ENCODE results near the gene HMGXB3. TPM values are rescaled to one million over a fixed set of nuclear protein-coding genes. Genes with fewer than 3 reads are reported as not detected.

The HMGXB3 gene
- total and polyA plus RNA-seq, 2 of the 13 experiments (the other 11 are each of a cell fraction or from before 2014, with no cell fraction given) = 18.8 to 23.8 TPM

GRCh38 chr5:150000256-150000989 lies at the start of gene HMGXB3, which contains the start of gene TIGD6 (continued):
- TF ChIP-seq SIX1 (CRISPR knock-in tag; IDR thresholded peaks at IDR 0.05; ENCODE audit: borderline replicate concordance) = no peak
- TF ChIP-seq, protein P1, sequence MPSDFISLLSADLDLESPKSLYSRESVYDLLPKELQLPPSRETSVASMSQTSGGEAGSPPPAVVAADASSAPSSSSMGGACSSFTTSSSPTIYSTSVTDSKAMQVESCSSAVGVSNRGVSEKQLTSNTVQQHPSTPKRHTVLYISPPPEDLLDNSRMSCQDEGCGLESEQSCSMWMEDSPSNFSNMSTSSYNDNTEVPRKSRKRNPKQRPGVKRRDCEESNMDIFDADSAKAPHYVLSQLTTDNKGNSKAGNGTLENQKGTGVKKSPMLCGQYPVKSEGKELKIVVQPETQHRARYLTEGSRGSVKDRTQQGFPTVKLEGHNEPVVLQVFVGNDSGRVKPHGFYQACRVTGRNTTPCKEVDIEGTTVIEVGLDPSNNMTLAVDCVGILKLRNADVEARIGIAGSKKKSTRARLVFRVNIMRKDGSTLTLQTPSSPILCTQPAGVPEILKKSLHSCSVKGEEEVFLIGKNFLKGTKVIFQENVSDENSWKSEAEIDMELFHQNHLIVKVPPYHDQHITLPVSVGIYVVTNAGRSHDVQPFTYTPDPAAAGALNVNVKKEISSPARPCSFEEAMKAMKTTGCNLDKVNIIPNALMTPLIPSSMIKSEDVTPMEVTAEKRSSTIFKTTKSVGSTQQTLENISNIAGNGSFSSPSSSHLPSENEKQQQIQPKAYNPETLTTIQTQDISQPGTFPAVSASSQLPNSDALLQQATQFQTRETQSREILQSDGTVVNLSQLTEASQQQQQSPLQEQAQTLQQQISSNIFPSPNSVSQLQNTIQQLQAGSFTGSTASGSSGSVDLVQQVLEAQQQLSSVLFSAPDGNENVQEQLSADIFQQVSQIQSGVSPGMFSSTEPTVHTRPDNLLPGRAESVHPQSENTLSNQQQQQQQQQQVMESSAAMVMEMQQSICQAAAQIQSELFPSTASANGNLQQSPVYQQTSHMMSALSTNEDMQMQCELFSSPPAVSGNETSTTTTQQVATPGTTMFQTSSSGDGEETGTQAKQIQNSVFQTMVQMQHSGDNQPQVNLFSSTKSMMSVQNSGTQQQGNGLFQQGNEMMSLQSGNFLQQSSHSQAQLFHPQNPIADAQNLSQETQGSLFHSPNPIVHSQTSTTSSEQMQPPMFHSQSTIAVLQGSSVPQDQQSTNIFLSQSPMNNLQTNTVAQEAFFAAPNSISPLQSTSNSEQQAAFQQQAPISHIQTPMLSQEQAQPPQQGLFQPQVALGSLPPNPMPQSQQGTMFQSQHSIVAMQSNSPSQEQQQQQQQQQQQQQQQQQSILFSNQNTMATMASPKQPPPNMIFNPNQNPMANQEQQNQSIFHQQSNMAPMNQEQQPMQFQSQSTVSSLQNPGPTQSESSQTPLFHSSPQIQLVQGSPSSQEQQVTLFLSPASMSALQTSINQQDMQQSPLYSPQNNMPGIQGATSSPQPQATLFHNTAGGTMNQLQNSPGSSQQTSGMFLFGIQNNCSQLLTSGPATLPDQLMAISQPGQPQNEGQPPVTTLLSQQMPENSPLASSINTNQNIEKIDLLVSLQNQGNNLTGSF (CRISPR knock-in tag; IDR thresholded peaks at IDR 0.05) = 0 out of 2 replicates have a peak, but pooled peaks have one; percentile 26
- TF ChIP-seq RBM39 (IDR thresholded peaks at IDR 0.05; ENCODE audit: low read depth, low read length, poor library complexity, severe bottlenecking) = peak; percentile 70
- peak; percentile 31; the same call in 1 of the 2 replicates for TF ChIP-seq MYNN (CRISPR knock-in tag; IDR thresholded peaks at IDR 0.05; ENCODE audit: low read depth)
- peak; percentile 79 for TF ChIP-seq ZZZ3 (CRISPR knock-in tag; IDR thresholded peaks at IDR 0.05; ENCODE audit: borderline replicate concordance)
- TF ChIP-seq YEATS4 (CRISPR knock-in tag; IDR thresholded peaks at IDR 0.05; ENCODE audit: borderline replicate concordance) = peak; percentile 85
- peak; percentile 93 for TF ChIP-seq ZMYM4 (CRISPR knock-in tag; IDR thresholded peaks at IDR 0.05)
- TF ChIP-seq, protein P2, sequence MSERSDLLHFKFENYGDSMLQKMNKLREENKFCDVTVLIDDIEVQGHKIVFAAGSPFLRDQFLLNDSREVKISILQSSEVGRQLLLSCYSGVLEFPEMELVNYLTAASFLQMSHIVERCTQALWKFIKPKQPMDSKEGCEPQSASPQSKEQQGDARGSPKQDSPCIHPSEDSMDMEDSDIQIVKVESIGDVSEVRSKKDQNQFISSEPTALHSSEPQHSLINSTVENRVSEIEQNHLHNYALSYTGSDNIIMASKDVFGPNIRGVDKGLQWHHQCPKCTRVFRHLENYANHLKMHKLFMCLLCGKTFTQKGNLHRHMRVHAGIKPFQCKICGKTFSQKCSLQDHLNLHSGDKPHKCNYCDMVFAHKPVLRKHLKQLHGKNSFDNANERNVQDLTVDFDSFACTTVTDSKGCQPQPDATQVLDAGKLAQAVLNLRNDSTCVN (CRISPR knock-in tag; IDR thresholded peaks at IDR 0.05; ENCODE audit: borderline replicate concordance) = no peak; the same call in 1 of the 2 replicates
- no peak for TF ChIP-seq PBX3 (CRISPR knock-in tag; IDR thresholded peaks at IDR 0.05; ENCODE audit: borderline replicate concordance)
- TF ChIP-seq ZNF263 (CRISPR knock-in tag; IDR thresholded peaks at IDR 0.05) = no peak
- peak; percentile 51; the same call in 1 of the 2 replicates for TF ChIP-seq ELF4 (CRISPR knock-in tag; IDR thresholded peaks at IDR 0.05; ENCODE audit: borderline replicate concordance)
- peak; percentile 69 for TF ChIP-seq NFKBIZ (CRISPR knock-in tag; IDR thresholded peaks at IDR 0.05)
- TF ChIP-seq, protein P3, sequence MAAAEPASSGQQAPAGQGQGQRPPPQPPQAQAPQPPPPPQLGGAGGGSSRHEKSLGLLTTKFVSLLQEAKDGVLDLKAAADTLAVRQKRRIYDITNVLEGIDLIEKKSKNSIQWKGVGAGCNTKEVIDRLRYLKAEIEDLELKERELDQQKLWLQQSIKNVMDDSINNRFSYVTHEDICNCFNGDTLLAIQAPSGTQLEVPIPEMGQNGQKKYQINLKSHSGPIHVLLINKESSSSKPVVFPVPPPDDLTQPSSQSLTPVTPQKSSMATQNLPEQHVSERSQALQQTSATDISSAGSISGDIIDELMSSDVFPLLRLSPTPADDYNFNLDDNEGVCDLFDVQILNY (CRISPR knock-in tag; conservative IDR thresholded peaks at IDR 0.05) = no peak
- TF ChIP-seq ZNF557 (CRISPR knock-in tag; IDR thresholded peaks at IDR 0.05) = no peak
- TF ChIP-seq SCMH1 (CRISPR knock-in tag; IDR thresholded peaks at IDR 0.05; ENCODE audit: borderline replicate concordance) = no peak
- peak; percentile 84; the same call in 1 of the 2 replicates for TF ChIP-seq ZNF580 (CRISPR knock-in tag; IDR thresholded peaks at IDR 0.05; ENCODE audit: borderline replicate concordance, low read depth)
- peak; percentile 97 for TF ChIP-seq ZBTB25 (CRISPR knock-in tag; IDR thresholded peaks at IDR 0.05)
- peak; percentile 73 for TF ChIP-seq ZNF431 (CRISPR knock-in tag; IDR thresholded peaks at IDR 0.05; ENCODE audit: borderline replicate concordance, low read depth)
